Measurements from ENCODE around the gene SHANK2.

The SHANK2 gene

DNA sequence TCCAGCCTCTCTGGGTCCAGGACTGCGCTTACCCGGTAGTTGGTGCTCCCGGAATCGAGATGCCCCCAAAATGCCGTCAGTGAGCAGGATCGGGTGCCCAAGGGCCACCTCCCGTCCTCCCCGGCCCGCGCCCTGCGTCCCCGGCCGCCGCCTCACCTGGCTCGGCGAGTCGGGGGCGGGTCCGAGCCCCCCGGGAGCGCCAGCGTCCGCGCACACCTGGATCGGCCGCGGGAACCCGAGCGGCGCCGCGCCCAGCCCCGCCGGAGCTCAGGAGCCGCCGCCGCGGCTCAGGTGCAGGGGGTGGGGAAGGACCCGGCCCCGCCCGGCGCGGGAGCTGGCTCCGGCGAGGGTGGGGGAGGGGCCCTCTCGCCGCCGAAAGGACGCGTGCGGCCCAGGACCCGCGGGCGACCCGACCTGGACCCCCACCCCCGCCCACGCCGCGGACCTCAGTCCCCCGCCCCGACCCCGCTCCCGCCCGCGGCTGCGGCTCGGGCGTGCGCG, at the start of gene SHANK2:
Gene SHANK2, minus strand, starts transcription at position 309 of the 501 bp plus-strand sequence. CDS start 105,251 bp downstream, outside the sequence.
- Histone ChIP-seq H2AFZ (ENCODE audit: low read length) (no peak within 1 kb of the TSS), H3K27me3 (ENCODE audit: insufficient read depth, low read length) (no peaks in the 10 kb centered on the region), H3K27ac (ENCODE audit: low read depth, low read length, poor library complexity, severe bottlenecking) (no peak within 1 kb of the TSS)

DNA sequence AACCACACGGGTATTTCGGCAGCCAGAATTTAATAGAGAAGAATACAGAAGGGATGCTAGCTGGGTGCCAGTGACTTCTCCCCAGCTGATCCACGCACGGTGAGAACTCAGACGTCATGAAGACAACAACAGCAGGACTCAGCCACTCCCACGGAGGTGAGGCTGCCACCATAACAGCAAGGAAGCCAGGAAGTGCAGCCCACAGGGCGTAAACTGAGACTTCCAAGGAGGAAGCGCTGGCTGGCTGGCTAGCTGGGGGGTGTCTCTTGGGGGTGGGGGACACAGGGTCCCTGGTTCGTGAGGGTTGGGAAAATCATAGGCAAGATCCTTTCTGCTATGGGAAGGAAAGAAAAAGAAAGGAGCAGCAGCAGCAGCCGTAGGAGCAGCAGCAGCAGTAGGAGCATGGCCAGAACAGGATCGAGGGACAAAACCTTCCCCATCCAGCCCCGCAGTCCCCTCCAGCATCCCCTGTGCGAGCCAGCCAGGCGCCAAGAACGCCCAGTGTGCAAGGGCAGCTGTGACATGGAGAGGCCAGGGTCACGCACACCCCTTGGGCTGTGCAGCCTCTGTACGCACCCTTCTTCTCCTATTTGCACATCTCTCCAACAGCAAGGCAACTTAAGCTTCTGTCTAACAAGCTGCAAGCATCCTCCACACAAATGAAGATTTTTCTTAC, 49.6 kb upstream of the SHANK2 start:
- no peaks in the 10 kb centered on the region for H3F3A ChIP-seq (ENCODE audit: insufficient read depth, low read length)
- no peak overlapping the region for H3K27ac ChIP-seq (ENCODE audit: low read depth, low read length, poor library complexity, severe bottlenecking)
- no peaks in the 10 kb centered on the region for H3K4me1 ChIP-seq (ENCODE audit: insufficient read depth, low read length, severe bottlenecking)
- H3K9ac ChIP-seq (ENCODE audit: low read length): no peak overlapping the region
- H3K36me3 ChIP-seq (ENCODE audit: insufficient read depth, low read length): no peaks in the 10 kb centered on the region
- no peak overlapping the region for H2AFZ ChIP-seq (ENCODE audit: low read length)
- no peaks in the 10 kb centered on the region for H3K9me3 ChIP-seq (ENCODE audit: low read length)
- H3K27me3 ChIP-seq (ENCODE audit: insufficient read depth, low read length): no peaks in the 10 kb centered on the region
- no peaks in the 10 kb centered on the region for H3K79me2 ChIP-seq (ENCODE audit: insufficient read depth, low read length)
- no peak overlapping the region for H3K4me2 ChIP-seq (ENCODE audit: low read length)
- H4K20me1 ChIP-seq (ENCODE audit: insufficient read depth, low read length): no peaks in the 10 kb centered on the region
- H3K4me3 ChIP-seq (ENCODE audit: low read depth, low read length, poor library complexity, severe bottlenecking): no peak overlapping the region
- no peaks in the 10 kb centered on the region for H3K9me2 ChIP-seq (ENCODE audit: low read depth, low read length)
- no peak for TF ChIP-seq EZH2 (IDR thresholded peaks at IDR 0.05; ENCODE audit: borderline replicate concordance, low read length)
- TF ChIP-seq, protein P1, sequence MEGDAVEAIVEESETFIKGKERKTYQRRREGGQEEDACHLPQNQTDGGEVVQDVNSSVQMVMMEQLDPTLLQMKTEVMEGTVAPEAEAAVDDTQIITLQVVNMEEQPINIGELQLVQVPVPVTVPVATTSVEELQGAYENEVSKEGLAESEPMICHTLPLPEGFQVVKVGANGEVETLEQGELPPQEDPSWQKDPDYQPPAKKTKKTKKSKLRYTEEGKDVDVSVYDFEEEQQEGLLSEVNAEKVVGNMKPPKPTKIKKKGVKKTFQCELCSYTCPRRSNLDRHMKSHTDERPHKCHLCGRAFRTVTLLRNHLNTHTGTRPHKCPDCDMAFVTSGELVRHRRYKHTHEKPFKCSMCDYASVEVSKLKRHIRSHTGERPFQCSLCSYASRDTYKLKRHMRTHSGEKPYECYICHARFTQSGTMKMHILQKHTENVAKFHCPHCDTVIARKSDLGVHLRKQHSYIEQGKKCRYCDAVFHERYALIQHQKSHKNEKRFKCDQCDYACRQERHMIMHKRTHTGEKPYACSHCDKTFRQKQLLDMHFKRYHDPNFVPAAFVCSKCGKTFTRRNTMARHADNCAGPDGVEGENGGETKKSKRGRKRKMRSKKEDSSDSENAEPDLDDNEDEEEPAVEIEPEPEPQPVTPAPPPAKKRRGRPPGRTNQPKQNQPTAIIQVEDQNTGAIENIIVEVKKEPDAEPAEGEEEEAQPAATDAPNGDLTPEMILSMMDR (IDR thresholded peaks at IDR 0.05; ENCODE audit: low read length): no peak

More for the DNA sequence above, at the start of gene SHANK2:
- Histone ChIP-seq H3K9ac (ENCODE audit: low read length) (no peak within 1 kb of the TSS), H4K20me1 (ENCODE audit: insufficient read depth, low read length) (no peaks in the 10 kb centered on the region), H3K4me1 (ENCODE audit: insufficient read depth, low read length, severe bottlenecking) (no peaks in the 10 kb centered on the region), H3K79me2 (ENCODE audit: insufficient read depth, low read length) (no peaks in the 10 kb centered on the region), H3K4me2 (ENCODE audit: low read length) (no peak within 1 kb of the TSS), H3K9me2 (ENCODE audit: low read depth, low read length) (no peaks in the 10 kb centered on the region), H3K9me3 (ENCODE audit: low read length) (no peaks in the 10 kb centered on the region), H3K36me3 (ENCODE audit: insufficient read depth, low read length) (no peaks in the 10 kb centered on the region), H3F3A (ENCODE audit: insufficient read depth, low read length) (no peaks in the 10 kb centered on the region), H3K4me3 (ENCODE audit: low read depth, low read length, poor library complexity, severe bottlenecking) (no peak within 1 kb of the TSS)
- no peak for TF ChIP-seq EZH2 (IDR thresholded peaks at IDR 0.05; ENCODE audit: borderline replicate concordance, low read length)
- TF ChIP-seq, protein P1 (IDR thresholded peaks at IDR 0.05; ENCODE audit: low read length): no peak

GRCh38 chr11:71301046-71301857, 48.9 kb upstream of the SHANK2 start:
- H3F3A ChIP-seq (ENCODE audit: insufficient read depth, low read length): no peaks in the 10 kb centered on the region
- no peak overlapping the region for H3K4me2 ChIP-seq (ENCODE audit: low read length)
- no peaks in the 10 kb centered on the region for H3K9me3 ChIP-seq (ENCODE audit: low read length)
- H3K27me3 ChIP-seq (ENCODE audit: insufficient read depth, low read length): no peaks in the 10 kb centered on the region
- no peak overlapping the region for H3K4me3 ChIP-seq (ENCODE audit: low read depth, low read length, poor library complexity, severe bottlenecking)
- H3K27ac ChIP-seq (ENCODE audit: low read depth, low read length, poor library complexity, severe bottlenecking): no peak overlapping the region
- H3K36me3 ChIP-seq (ENCODE audit: insufficient read depth, low read length): no peaks in the 10 kb centered on the region
- no peaks in the 10 kb centered on the region for H3K79me2 ChIP-seq (ENCODE audit: insufficient read depth, low read length)
- H4K20me1 ChIP-seq (ENCODE audit: insufficient read depth, low read length): no peaks in the 10 kb centered on the region
- H3K4me1 ChIP-seq (ENCODE audit: insufficient read depth, low read length, severe bottlenecking): no peaks in the 10 kb centered on the region
- H3K9me2 ChIP-seq (ENCODE audit: low read depth, low read length): no peaks in the 10 kb centered on the region
- TF ChIP-seq, protein P1 (IDR thresholded peaks at IDR 0.05; ENCODE audit: low read length): no peak
- TF ChIP-seq EZH2 (IDR thresholded peaks at IDR 0.05; ENCODE audit: borderline replicate concordance, low read length): no peak
- H3K9ac ChIP-seq (ENCODE audit: low read length): no peak overlapping the region
- H2AFZ ChIP-seq (ENCODE audit: low read length): no peak overlapping the region

All from OCI-LY1 (cell line).